IPS DF 4.7 (cell line): Measurements from ENCODE around the gene SLC22A7.

Experiments used
- DNase-seq: peaks from one replicate; pipeline ENCODE4 v3.0.0-alpha.2; 2013; ENCODE audit warnings: low spot score; ENCODE audit errors: extremely low read depth

SLC22A7 gene

GRCh38 chr6:43265564-43265963, 32.5 kb upstream of the SLC22A7 start:
- no peak for DNase-seq

- no peak for DNase-seq
Observed at GRCh38 chr6:43267619-43268354, 30.3 kb upstream of the SLC22A7 start.

GRCh38 chr6:43268355-43268700, 29.7 kb upstream of the SLC22A7 start:
- no peak for DNase-seq

GRCh38 chr6:43268782-43269272, 29.2 kb upstream of the SLC22A7 start:
- no peak for DNase-seq

GRCh38 chr6:43269273-43270007, 28.6 kb upstream of the SLC22A7 start:
- no peak for DNase-seq

- no peak for DNase-seq
Observed at GRCh38 chr6:43271103-43271815, 26.8 kb upstream of the SLC22A7 start.

- DNase-seq: no peak
Observed at GRCh38 chr6:43271944-43272343, 26.1 kb upstream of the SLC22A7 start.

- DNase-seq: no peak
Observed at GRCh38 chr6:43273707-43274106, 24.4 kb upstream of the SLC22A7 start.

- DNase-seq: no peak
Observed at GRCh38 chr6:43274127-43274915, 23.7 kb upstream of the SLC22A7 start.

GRCh38 chr6:43274916-43275597, 23.0 kb upstream of the SLC22A7 start:
- no peak for DNase-seq

GRCh38 chr6:43275801-43276576, 22.1 kb upstream of the SLC22A7 start:
- DNase-seq: no peak

GRCh38 chr6:43276577-43277305, 21.3 kb upstream of the SLC22A7 start:
- no peak for DNase-seq

GRCh38 chr6:43277306-43277642, 20.8 kb upstream of the SLC22A7 start:
- DNase-seq: no peak

GRCh38 chr6:43277643-43278523, 20.2 kb upstream of the SLC22A7 start:
- DNase-seq: no peak

- DNase-seq: no peak
Observed at GRCh38 chr6:43278524-43279078, 19.5 kb upstream of the SLC22A7 start.

- no peak for DNase-seq
Observed at GRCh38 chr6:43280234-43280633, 17.8 kb upstream of the SLC22A7 start.

GRCh38 chr6:43282060-43282459, 16.0 kb upstream of the SLC22A7 start:
- no peak for DNase-seq
